ENCODE data around the gene RPLP1.

RPLP1 gene

DNA sequence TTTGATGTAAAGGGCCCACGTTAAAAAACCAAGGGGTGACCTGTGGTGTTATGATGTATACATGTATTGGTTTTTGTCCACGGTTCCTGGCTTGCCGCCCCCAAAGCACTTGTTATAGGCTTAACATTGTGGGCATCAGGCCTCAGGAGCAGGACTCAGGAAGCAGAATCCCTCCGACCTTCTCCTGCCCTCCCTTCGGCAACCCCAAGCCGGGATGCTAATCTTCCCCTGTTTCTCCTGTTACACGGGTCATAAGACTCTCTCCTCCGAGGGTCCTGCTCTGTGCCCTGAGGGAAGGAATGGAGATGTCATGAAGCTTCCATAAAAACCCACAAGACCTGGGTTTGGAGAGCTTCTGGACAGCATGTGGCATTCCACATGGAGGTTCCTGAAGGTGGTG lies 48.8 kb downstream of the RPLP1 start:
- no peaks in the 10 kb centered on the region for H3K4me1 ChIP-seq
- H3K9me3 ChIP-seq = no peaks in the 10 kb centered on the region
- H3K36me3 ChIP-seq = no peaks in the 10 kb centered on the region
- TF ChIP-seq, protein P1, sequence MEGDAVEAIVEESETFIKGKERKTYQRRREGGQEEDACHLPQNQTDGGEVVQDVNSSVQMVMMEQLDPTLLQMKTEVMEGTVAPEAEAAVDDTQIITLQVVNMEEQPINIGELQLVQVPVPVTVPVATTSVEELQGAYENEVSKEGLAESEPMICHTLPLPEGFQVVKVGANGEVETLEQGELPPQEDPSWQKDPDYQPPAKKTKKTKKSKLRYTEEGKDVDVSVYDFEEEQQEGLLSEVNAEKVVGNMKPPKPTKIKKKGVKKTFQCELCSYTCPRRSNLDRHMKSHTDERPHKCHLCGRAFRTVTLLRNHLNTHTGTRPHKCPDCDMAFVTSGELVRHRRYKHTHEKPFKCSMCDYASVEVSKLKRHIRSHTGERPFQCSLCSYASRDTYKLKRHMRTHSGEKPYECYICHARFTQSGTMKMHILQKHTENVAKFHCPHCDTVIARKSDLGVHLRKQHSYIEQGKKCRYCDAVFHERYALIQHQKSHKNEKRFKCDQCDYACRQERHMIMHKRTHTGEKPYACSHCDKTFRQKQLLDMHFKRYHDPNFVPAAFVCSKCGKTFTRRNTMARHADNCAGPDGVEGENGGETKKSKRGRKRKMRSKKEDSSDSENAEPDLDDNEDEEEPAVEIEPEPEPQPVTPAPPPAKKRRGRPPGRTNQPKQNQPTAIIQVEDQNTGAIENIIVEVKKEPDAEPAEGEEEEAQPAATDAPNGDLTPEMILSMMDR (IDR thresholded peaks at IDR 0.05) = no peak
- no peaks in the 10 kb centered on the region for H3K27me3 ChIP-seq
- no peak for DNase-seq
- H3K4me3 ChIP-seq = no peak overlapping the region
- intact Hi-C loops (cut with DNase I; ENCODE audit: low total_unique reads) = no loop called here
- H3K27ac ChIP-seq = no peak overlapping the region

DNA sequence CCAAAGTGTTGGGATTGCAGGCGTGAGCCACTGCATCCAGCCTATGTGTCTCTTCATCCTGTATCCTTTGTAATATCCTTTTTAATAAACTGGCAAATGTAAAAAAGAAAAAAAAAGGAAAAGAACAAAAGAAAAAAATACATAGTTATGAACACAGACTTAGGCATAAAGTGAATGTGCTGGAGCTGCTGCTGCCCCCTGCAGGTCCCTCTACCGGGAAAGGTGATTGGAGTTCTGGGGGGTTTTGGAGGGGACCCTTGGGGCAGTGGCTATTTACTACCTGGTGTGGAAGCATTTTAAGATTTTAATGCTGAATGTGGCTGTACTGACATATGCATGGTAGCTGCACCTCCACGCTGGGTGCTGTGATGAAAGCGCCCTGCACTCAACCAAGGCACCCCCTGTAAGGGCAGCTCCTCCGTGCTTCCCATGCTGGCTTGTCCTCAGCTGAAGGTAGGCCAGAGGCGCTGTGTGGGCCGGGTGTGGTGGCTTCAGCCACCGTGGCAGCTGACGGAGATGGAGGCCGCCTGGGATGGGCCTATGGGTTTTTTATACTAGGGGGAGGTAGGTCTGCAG lies 49.9 kb downstream of the RPLP1 start:
- Histone ChIP-seq H3K4me3 (no peak overlapping the region), H3K27ac (no peak overlapping the region), H3K27me3 (no peaks in the 10 kb centered on the region), H3K9me3 (no peaks in the 10 kb centered on the region), H3K4me1 (no peaks in the 10 kb centered on the region), H3K36me3 (no peaks in the 10 kb centered on the region)
- intact Hi-C loops (cut with DNase I; ENCODE audit: low total_unique reads) = no loop called here
- TF ChIP-seq, protein P1 (IDR thresholded peaks at IDR 0.05) = no peak
- no peak for DNase-seq

- Histone ChIP-seq H3K36me3 (no peaks in the 10 kb centered on the region), H3K9me3 (no peaks in the 10 kb centered on the region), H3K4me1 (no peaks in the 10 kb centered on the region), H3K27me3 (no peaks in the 10 kb centered on the region), H3K27ac (no peak overlapping the region), H3K4me3 (no peak overlapping the region)
- intact Hi-C loops (cut with DNase I; ENCODE audit: low total_unique reads) = no loop called here
- TF ChIP-seq, protein P1 (IDR thresholded peaks at IDR 0.05) = no peak
- DNase-seq = no peak
Observed at GRCh38 chr15:69504352-69505040, 51.9 kb downstream of the RPLP1 start.

Measured in tibial artery (tissue), 4 donors.